Skeletal muscle tissue (tissue), 4 donors: ENCODE measurements around the gene OTULINL. TPM values are rescaled to one million over a fixed set of nuclear protein-coding genes. Genes with fewer than 3 reads are reported as not detected.

Experiments
- H3K27ac ChIP-seq: one replicate; pipeline ENCODE4 v1.7.0; 2013; ENCODE audit warnings: mild to moderate bottlenecking, low read depth, low read length, inconsistent platforms
- H3K27me3 ChIP-seq, 3 donors: one replicate each; pipeline ENCODE4 v1.7.0; 2013; ENCODE audit warnings: low read length in 3 of 3; ENCODE audit not compliant: control insufficient read depth in 3 of 3, insufficient read depth in 3 of 3
- H3K36me3 ChIP-seq, 3 donors: one replicate each; pipeline ENCODE4 v1.7.0; 2013; ENCODE audit warnings: low read length in 3 of 3; ENCODE audit not compliant: control insufficient read depth in 3 of 3, insufficient read depth in 3 of 3
- H3K4me1 ChIP-seq, 3 donors: one replicate each; pipeline ENCODE4 v1.7.0; 2013; ENCODE audit warnings: low read length in 3 of 3, mild to moderate bottlenecking in 3 of 3; ENCODE audit not compliant: control insufficient read depth in 3 of 3, insufficient read depth in 3 of 3
- H3K4me3 ChIP-seq, 3 donors: one replicate each; pipeline ENCODE4 v1.7.0; 2013; ENCODE audit warnings: low read length in 3 of 3
- H3K9ac ChIP-seq, 3 donors: one replicate each; pipeline ENCODE4 v1.7.0; 2013; ENCODE audit warnings: low read length in 3 of 3, mild to moderate bottlenecking in 3 of 3, moderate library complexity in 2 of 3, low read depth in 1 of 3
- H3K9me3 ChIP-seq, 3 donors: one replicate each; pipeline ENCODE4 v1.7.0; 2013; ENCODE audit warnings: low read length in 3 of 3; ENCODE audit not compliant: control insufficient read depth in 3 of 3
- total RNA-seq: library from RNA; depleted of rRNA; stranded (reverse); fragments of >200 nt; gene quantifications from one replicate; pipeline ENCODE4 v1.2.3, GENCODE V29; 2014
- donor health status: Osteomylitis.

Gene OTULINL
- total RNA-seq, 1 donor from 2014 or later: 6.3 TPM

GRCh38 chr5:14615365-14615764 is 33.8 kb downstream of the OTULINL start:
- Histone ChIP-seq H3K9me3 (no peaks in the 10 kb centered on the region), H3K27ac (no peak overlapping the region), H3K4me3 (no peak overlapping the region), H3K4me1 (no peaks in the 10 kb centered on the region), H3K27me3 (no peaks in the 10 kb centered on the region), H3K9ac (no peak overlapping the region), H3K36me3 (no peaks in the 10 kb centered on the region)

GRCh38 chr5:14617441-14617840 is 35.8 kb downstream of the OTULINL start:
- H3K27ac ChIP-seq: no peak overlapping the region
- no peaks in the 10 kb centered on the region for H3K36me3 ChIP-seq
- no peaks in the 10 kb centered on the region for H3K4me1 ChIP-seq
- no peak overlapping the region for H3K9ac ChIP-seq
- H3K27me3 ChIP-seq: no peaks in the 10 kb centered on the region
- no peak overlapping the region for H3K4me3 ChIP-seq
- no peaks in the 10 kb centered on the region for H3K9me3 ChIP-seq

- no peaks in the 10 kb centered on the region for H3K9me3 ChIP-seq
- H3K4me3 ChIP-seq: no peak overlapping the region
Measured at GRCh38 chr5:14627270-14627669, 45.7 kb downstream of the OTULINL start.

GRCh38 chr5:14628346-14628745 is 46.8 kb downstream of the OTULINL start:
- H3K27ac ChIP-seq: no peak overlapping the region
- no peaks in the 10 kb centered on the region for H3K4me1 ChIP-seq
- H3K9ac ChIP-seq: no peak overlapping the region
- H3K4me3 ChIP-seq: no peak overlapping the region
- H3K36me3 ChIP-seq: no peaks in the 10 kb centered on the region
- no peaks in the 10 kb centered on the region for H3K9me3 ChIP-seq
- no peaks in the 10 kb centered on the region for H3K27me3 ChIP-seq

More at GRCh38 chr5:14627270-14627669, 45.7 kb downstream of the OTULINL start:
- no peaks in the 10 kb centered on the region for H3K27me3 ChIP-seq
- H3K27ac ChIP-seq: no peak overlapping the region
- H3K4me1 ChIP-seq: no peaks in the 10 kb centered on the region
- no peak overlapping the region for H3K9ac ChIP-seq
- H3K36me3 ChIP-seq: no peaks in the 10 kb centered on the region

GRCh38 chr5:14630671-14631070 is 49.1 kb downstream of the OTULINL start:
- H3K4me1 ChIP-seq: no peaks in the 10 kb centered on the region
- no peaks in the 10 kb centered on the region for H3K9me3 ChIP-seq
- no peak overlapping the region for H3K27ac ChIP-seq
- H3K27me3 ChIP-seq: no peaks in the 10 kb centered on the region
- no peak overlapping the region for H3K9ac ChIP-seq
- H3K4me3 ChIP-seq: no peak overlapping the region
- no peaks in the 10 kb centered on the region for H3K36me3 ChIP-seq

GRCh38 chr5:14635656-14636055 is 54.1 kb downstream of the OTULINL start:
- Histone ChIP-seq H3K9me3 (no peaks in the 10 kb centered on the region), H3K27ac (no peak overlapping the region), H3K4me1 (no peaks in the 10 kb centered on the region), H3K9ac (no peak overlapping the region), H3K36me3 (no peaks in the 10 kb centered on the region), H3K27me3 (no peaks in the 10 kb centered on the region), H3K4me3 (no peak overlapping the region)

- Histone ChIP-seq H3K27ac (no peak overlapping the region), H3K9ac (no peak overlapping the region), H3K9me3 (no peaks in the 10 kb centered on the region), H3K4me3 (no peak overlapping the region), H3K27me3 (peaks cover 0 to 9% (median 3%) of the 10 kb centered on the region in 3 donors), H3K4me1 (no peaks in the 10 kb centered on the region), H3K36me3 (no peaks in the 10 kb centered on the region)
Measured at GRCh38 chr5:14640765-14641164, 59.2 kb downstream of the OTULINL start.

- H3K36me3 ChIP-seq: no peaks in the 10 kb centered on the region
- H3K27me3 ChIP-seq: peaks cover 0 to 12% (median 10%) of the 10 kb centered on the region in 3 donors
- H3K9ac ChIP-seq: no peak overlapping the region
- peaks cover 0 to 4% (median 0%) of the 10 kb centered on the region in 3 donors for H3K4me1 ChIP-seq
- no peaks in the 10 kb centered on the region for H3K9me3 ChIP-seq
- H3K4me3 ChIP-seq: no peak overlapping the region
- H3K27ac ChIP-seq: no peak overlapping the region
Measured at GRCh38 chr5:14644623-14645237, 63.1 kb downstream of the OTULINL start.

- Histone ChIP-seq H3K27me3 (peaks cover 0 to 8% (median 5%) of the 10 kb centered on the region in 3 donors), H3K9ac (no peak overlapping the region), H3K9me3 (no peaks in the 10 kb centered on the region), H3K4me3 (no peak overlapping the region), H3K36me3 (no peaks in the 10 kb centered on the region), H3K27ac (no peak overlapping the region), H3K4me1 (peaks cover 0 to 4% (median 0%) of the 10 kb centered on the region in 3 donors)
Measured at GRCh38 chr5:14650052-14650451, 68.5 kb downstream of the OTULINL start.

GRCh38 chr5:14655146-14655741 is 73.7 kb downstream of the OTULINL start:
- H3K27me3 ChIP-seq: no peaks in the 10 kb centered on the region
- H3K27ac ChIP-seq: no peak overlapping the region
- no peaks in the 10 kb centered on the region for H3K36me3 ChIP-seq
- no peaks in the 10 kb centered on the region for H3K9me3 ChIP-seq
- no peaks in the 10 kb centered on the region for H3K4me1 ChIP-seq
- H3K4me3 ChIP-seq: no peak overlapping the region
- no peak overlapping the region for H3K9ac ChIP-seq
